Measurements from ENCODE around the gene DRC3.

GRCh38 chr17:17985153-17985552, 12.5 kb downstream of the DRC3 start:
- TF ChIP-seq CTCF (IDR thresholded peaks at IDR 0.05), result no peak
- TF ChIP-seq POLR2A (IDR thresholded peaks at IDR 0.05), result no peak
- no peak for TF ChIP-seq POLR2AphosphoS5 (IDR thresholded peaks at IDR 0.05; ENCODE audit: insufficient read depth in 1 of 2, low read depth in 1 of 2)

Measured in vagina (tissue), 2 donors.